Upper lobe of right lung (tissue), 1 donor: ENCODE measurements around the gene TMEM18. TPM values are rescaled to one million over a fixed set of nuclear protein-coding genes. Genes with fewer than 3 reads are reported as not detected.

Experiments used
- ATAC-seq: fragments of 200-7000 bp; cut with Tn5 transposase; one replicate; pipeline ENCODE4 v1.9.1; 2020; ENCODE audit warnings: mild to moderate bottlenecking, moderate library complexity
- DNase-seq: peaks from one replicate; pipeline ENCODE4 v3.0.0-alpha.2; 2020
- H3K27ac ChIP-seq: fragments of 200-600 bp; one replicate; pipeline ENCODE4 v1.8.0; 2022
- H3K27me3 ChIP-seq: fragments of 200-600 bp; one replicate; pipeline ENCODE4 v1.8.0; 2022; ENCODE audit warnings: mild to moderate bottlenecking
- H3K36me3 ChIP-seq: fragments of 200-600 bp; one replicate; pipeline ENCODE4 v1.8.0; 2022
- H3K4me1 ChIP-seq: fragments of 200-600 bp; one replicate; pipeline ENCODE4 v1.8.0; 2022
- H3K4me3 ChIP-seq: fragments of 200-600 bp; one replicate; pipeline ENCODE4 v1.8.0; 2022; ENCODE audit warnings: mild to moderate bottlenecking
- H3K9me3 ChIP-seq: fragments of 200-600 bp; one replicate; pipeline ENCODE4 v1.8.0; 2022
- intact Hi-C: fragments of 100-400 bp; cut with DNase I; formaldehyde crosslinking; loops from one replicate; pipeline ENCODE4 v1.11.0; 2022
- total RNA-seq: library from RNA; stranded (reverse); fragmentation: NEBNext Ultra II Directional; extraction: Animal tissue kit (Norgen Biotek cat#: 25700); gene quantifications from one replicate; pipeline ENCODE4 v1.2.1, GENCODE V29; 2021
- TF ChIP-seq, protein P1 (sequence below): fragments of 200-600 bp; IDR thresholded peaks from one replicate; pipeline ENCODE4 v1.8.0; 2022; ENCODE audit warnings: antibody characterized with exemption
- donor health status: DM: no; HTN: yes; CAD: no; lungs with severe emphysema.

TMEM18 gene
- total RNA-seq, 1 donor from 2014 or later, result 21.3 TPM

DNA sequence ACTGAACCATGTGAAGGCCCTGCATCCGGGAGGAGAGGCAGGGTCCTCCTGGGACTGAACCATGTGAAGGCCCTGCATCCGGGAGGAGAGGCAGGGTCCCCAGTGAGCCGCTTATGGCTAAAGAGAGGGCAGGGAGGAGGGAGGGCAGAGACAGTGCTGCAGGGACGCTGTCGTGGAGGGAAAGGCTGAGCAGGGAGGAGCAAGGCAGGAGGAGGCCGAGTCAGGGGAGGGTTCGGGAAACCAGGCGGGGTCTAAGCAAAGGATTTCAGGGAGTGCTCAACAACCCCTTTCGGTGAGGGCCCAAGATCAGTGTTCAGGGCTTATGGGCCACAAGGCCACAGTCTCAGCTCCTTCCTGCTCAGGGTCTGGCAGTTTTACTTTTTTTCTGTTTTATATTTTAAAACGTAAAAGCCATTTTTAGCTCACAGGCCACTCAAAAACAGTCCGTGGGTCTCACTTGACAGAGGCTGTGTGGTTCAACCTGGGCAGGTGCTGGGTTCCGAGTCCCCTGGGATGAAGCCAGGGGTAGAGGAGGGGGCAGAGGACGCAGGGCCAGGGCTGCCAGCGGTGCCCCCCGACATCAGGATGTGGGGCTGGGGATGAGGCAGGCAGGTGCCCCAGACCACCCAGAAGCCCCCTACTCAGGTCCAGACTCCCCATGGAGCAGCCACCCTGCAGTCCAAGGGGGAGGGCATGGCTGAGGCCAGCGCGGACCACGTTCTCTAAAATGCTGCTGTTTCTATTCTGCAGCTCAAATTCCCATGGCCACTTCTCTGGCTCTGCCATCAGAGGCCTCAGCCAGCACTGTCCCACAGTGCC lies 5.2 kb downstream of the TMEM18 start:
- Histone ChIP-seq H3K36me3 (peaks cover 55% of the 10 kb centered on the region), H3K9me3 (no peaks in the 10 kb centered on the region), H3K4me3 (no peak overlapping the region), H3K27me3 (no peaks in the 10 kb centered on the region), H3K4me1 (peaks cover 7% of the 10 kb centered on the region), H3K27ac (no peak overlapping the region)
- ATAC-seq (no peak), DNase-seq (no peak)
- TF ChIP-seq, protein P1, sequence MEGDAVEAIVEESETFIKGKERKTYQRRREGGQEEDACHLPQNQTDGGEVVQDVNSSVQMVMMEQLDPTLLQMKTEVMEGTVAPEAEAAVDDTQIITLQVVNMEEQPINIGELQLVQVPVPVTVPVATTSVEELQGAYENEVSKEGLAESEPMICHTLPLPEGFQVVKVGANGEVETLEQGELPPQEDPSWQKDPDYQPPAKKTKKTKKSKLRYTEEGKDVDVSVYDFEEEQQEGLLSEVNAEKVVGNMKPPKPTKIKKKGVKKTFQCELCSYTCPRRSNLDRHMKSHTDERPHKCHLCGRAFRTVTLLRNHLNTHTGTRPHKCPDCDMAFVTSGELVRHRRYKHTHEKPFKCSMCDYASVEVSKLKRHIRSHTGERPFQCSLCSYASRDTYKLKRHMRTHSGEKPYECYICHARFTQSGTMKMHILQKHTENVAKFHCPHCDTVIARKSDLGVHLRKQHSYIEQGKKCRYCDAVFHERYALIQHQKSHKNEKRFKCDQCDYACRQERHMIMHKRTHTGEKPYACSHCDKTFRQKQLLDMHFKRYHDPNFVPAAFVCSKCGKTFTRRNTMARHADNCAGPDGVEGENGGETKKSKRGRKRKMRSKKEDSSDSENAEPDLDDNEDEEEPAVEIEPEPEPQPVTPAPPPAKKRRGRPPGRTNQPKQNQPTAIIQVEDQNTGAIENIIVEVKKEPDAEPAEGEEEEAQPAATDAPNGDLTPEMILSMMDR, result no peak
- intact Hi-C loops, result no loop called here

DNA sequence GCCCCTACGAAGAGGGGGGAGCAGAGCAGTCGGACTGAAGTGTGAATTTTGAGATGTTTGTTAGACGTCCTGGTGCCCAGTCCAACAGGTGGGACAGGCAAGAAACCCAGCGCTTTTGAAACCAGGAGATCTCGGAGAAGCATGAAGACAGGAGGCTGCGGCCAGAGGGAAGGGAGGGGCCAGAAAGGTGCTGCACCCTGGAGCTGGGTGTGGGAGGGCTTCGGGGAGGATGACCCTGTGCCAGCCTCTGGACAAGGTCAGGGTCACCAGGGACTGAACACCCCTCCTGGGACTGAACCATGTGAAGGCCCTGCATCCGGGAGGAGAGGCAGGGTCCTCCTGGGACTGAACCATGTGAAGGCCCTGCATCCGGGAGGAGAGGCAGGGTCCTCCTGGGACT lies 6.1 kb downstream of the TMEM18 start:
- H3K9me3 ChIP-seq, result no peaks in the 10 kb centered on the region
- intact Hi-C loops, result no loop called here
- TF ChIP-seq, protein P1, result no peak
- H3K36me3 ChIP-seq, result peaks cover 61% of the 10 kb centered on the region
- DNase-seq (no peak), ATAC-seq (no peak)
- no peak overlapping the region for H3K27ac ChIP-seq
- H3K27me3 ChIP-seq, result no peaks in the 10 kb centered on the region
- no peak overlapping the region for H3K4me3 ChIP-seq
- H3K4me1 ChIP-seq, result peaks cover 6% of the 10 kb centered on the region

DNA sequence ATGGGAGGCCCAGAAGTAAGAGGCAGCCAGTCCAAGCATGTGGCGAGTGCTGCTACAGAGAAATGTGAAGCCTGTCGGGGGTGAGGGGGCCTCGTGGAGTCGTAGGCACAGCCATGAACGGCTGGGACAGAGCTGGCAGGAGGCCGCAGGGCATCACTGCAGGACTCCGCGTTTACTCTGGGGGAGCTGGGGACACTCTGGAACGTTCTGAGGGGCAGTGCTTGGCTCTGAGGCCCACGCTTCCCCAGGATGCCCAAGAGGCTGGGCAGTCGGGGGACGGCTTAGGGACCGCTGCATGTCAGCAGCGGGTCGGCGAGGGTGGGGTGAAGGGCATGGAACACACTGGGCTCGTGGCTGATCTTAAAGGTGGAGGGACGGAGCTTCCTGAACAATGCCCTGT lies 6.6 kb downstream of the TMEM18 start:
- H3K36me3 ChIP-seq, result peaks cover 64% of the 10 kb centered on the region
- no peak for DNase-seq

DNA sequence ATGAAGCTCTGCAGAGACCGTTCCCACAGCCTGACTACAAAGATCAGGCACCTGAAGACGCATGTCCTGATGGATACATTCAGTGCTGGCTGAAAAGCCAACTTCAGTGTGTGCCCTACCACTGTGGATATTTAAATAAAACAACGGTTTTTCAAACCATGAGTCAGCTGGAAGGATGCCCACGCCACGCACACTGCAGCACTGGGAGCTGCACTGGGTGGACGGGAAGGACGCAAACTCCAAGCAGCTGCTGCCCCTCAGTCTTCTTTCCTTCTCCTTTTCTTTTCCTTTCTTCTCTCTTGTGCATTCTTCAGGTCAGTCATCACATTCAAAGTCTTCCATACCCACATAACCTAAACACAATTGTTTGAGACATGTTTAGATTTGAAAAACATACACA lies 7.9 kb downstream of the TMEM18 start:
- Histone ChIP-seq H3K4me1 (no peaks in the 10 kb centered on the region), H3K36me3 (peaks cover 58% of the 10 kb centered on the region), H3K27me3 (no peaks in the 10 kb centered on the region), H3K4me3 (no peak overlapping the region), H3K27ac (no peak overlapping the region), H3K9me3 (no peaks in the 10 kb centered on the region)
- ATAC-seq (no peak), DNase-seq (no peak)
- TF ChIP-seq, protein P1, result no peak
- intact Hi-C loops, result no loop called here

More for the DNA sequence above, 6.6 kb downstream of the TMEM18 start:
- TF ChIP-seq, protein P1, result no peak
- ATAC-seq, result no peak
- Histone ChIP-seq H3K4me1 (peaks cover 1% of the 10 kb centered on the region), H3K4me3 (no peak overlapping the region), H3K27me3 (no peaks in the 10 kb centered on the region), H3K27ac (no peak overlapping the region), H3K9me3 (no peaks in the 10 kb centered on the region)
- intact Hi-C loops, result no loop called here

DNA sequence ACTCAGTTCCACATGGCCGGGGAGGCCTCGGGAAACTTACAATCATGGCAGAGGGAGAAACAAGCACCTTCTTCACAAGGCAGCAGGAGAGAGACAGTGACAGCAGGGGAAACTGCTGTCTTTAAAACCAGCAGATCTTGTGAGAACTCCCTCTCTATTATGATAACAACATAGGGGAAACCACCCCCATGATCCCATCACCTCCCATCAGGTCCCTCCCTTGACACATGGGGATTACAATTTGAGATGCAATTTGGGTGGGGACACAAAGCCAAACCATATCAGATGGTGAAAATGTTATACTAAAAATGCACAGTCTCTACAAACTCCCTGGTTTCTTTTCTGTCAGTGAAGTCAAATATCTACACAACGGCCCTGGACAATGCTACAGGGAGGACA lies 9.2 kb downstream of the TMEM18 start:
- no peaks in the 10 kb centered on the region for H3K9me3 ChIP-seq
- intact Hi-C loops, result no loop called here
- H3K27me3 ChIP-seq, result no peaks in the 10 kb centered on the region
- no peaks in the 10 kb centered on the region for H3K4me1 ChIP-seq
- H3K27ac ChIP-seq, result no peak overlapping the region
- no peak overlapping the region for H3K4me3 ChIP-seq
- TF ChIP-seq, protein P1, result no peak
- H3K36me3 ChIP-seq, result peaks cover 66% of the 10 kb centered on the region
- no peak for ATAC-seq
- no peak for DNase-seq
